Measurements from ENCODE around the gene ODAM.

GRCh38 chr4:70251945-70252277, 56.4 kb downstream of the ODAM start:
- TF ChIP-seq CTCF (IDR thresholded peaks at IDR 0.05) (no peak), POLR2A (IDR thresholded peaks at IDR 0.05) (no peak), POLR2AphosphoS5 (IDR thresholded peaks at IDR 0.05) (no peak), EP300 (IDR thresholded peaks at IDR 0.05) (no peak)
